H4 (cell line): ENCODE data around the gene ZNF367. TPM values are rescaled to one million over a fixed set of nuclear protein-coding genes. Genes with fewer than 3 reads are reported as not detected.

Experiments
- DNase-seq: peaks from one replicate; pipeline ENCODE4 v3.0.0-alpha.2; 2015; ENCODE audit warnings: low spot score
- total RNA-seq: library from RNA; depleted of rRNA; stranded (reverse); fragments of >200 nt; shearing (Covaris generic); gene quantifications from 2 replicates; pipeline ENCODE4 v1.2.3, GENCODE V29; 2014; rRNA removed

ZNF367 gene
- 9.9 and 11.6 TPM in 2 replicates for total RNA-seq

GRCh38 chr9:96418083-96418919 lies at the start of gene ZNF367:
TSS of gene ZNF367 (minus strand) at chr9:96418370. CDS start at chr9:96418032, 338 bp downstream.
- peak; percentile 94 for DNase-seq

GRCh38 chr9:96467784-96468183 lies 49.6 kb upstream of the ZNF367 start:
- DNase-seq = no peak

GRCh38 chr9:96464426-96464825 lies 46.3 kb upstream of the ZNF367 start:
- no peak for DNase-seq

- no peak for DNase-seq
These were observed 44.4 kb upstream of the ZNF367 start for GRCh38 chr9:96462541-96462940.

- DNase-seq = no peak
These were observed 43.2 kb upstream of the ZNF367 start for GRCh38 chr9:96461336-96461735.

- DNase-seq = no peak
These were observed 42.7 kb upstream of the ZNF367 start for GRCh38 chr9:96460882-96461281.

GRCh38 chr9:96460470-96460869 lies 42.3 kb upstream of the ZNF367 start:
- no peak for DNase-seq

- DNase-seq = no peak
These were observed 41.3 kb upstream of the ZNF367 start for GRCh38 chr9:96459268-96460007.

- no peak for DNase-seq
These were observed 40.1 kb upstream of the ZNF367 start for GRCh38 chr9:96458226-96458625.

- DNase-seq = no peak
These were observed 39.1 kb upstream of the ZNF367 start for GRCh38 chr9:96457266-96457665.

GRCh38 chr9:96453625-96454024 lies 35.5 kb upstream of the ZNF367 start:
- DNase-seq = peak; percentile 21

GRCh38 chr9:96450613-96451528 lies 32.7 kb upstream of the ZNF367 start:
- no peak for DNase-seq

GRCh38 chr9:96449845-96450612 lies 31.9 kb upstream of the ZNF367 start, which contains the start of gene HABP4:
TSS of gene HABP4 (plus strand) at chr9:96450169. CDS start at chr9:96450280, 111 bp downstream.
- peak; percentile 87 for DNase-seq

- no peak for DNase-seq
These were observed 31.3 kb upstream of the ZNF367 start for GRCh38 chr9:96449523-96449844.

GRCh38 chr9:96448546-96449170 lies 30.5 kb upstream of the ZNF367 start:
- no peak for DNase-seq

- DNase-seq = no peak
These were observed 29.2 kb upstream of the ZNF367 start for GRCh38 chr9:96447406-96447805.

- no peak for DNase-seq
These were observed 24.3 kb upstream of the ZNF367 start for GRCh38 chr9:96442491-96442890.

- DNase-seq = no peak
These were observed 23.8 kb upstream of the ZNF367 start for GRCh38 chr9:96441798-96442445.

- DNase-seq = no peak
These were observed 22.6 kb upstream of the ZNF367 start for GRCh38 chr9:96440671-96441199.

GRCh38 chr9:96437454-96437853 lies 19.3 kb upstream of the ZNF367 start:
- no peak for DNase-seq
